SH-SY5Y (cell line): ENCODE results near the gene C1QTNF2.

Experiments
- GATA2 ChIP-seq: IDR thresholded peaks from 2 replicates; pipeline ENCODE4 v1.6.1; 2011; ENCODE audit warnings: mild to moderate bottlenecking, low read depth, low read length
- GATA3 ChIP-seq: IDR thresholded peaks from 2 replicates; pipeline ENCODE4 v1.6.1; 2011; ENCODE audit warnings: low read depth, mild to moderate bottlenecking, low read length, moderate library complexity

- TF ChIP-seq GATA2 (no peak), GATA3 (no peak)
Measured at GRCh38 chr5:160348080-160348479, 22.3 kb downstream of the C1QTNF2 start.
